ENCODE measurements around the gene SLC17A7. TPM values are rescaled to one million over a fixed set of nuclear protein-coding genes. Genes with fewer than 3 reads are reported as not detected.

The SLC17A7 gene
- total RNA-seq, 1 donor from 2014 or later: 15.4 TPM

DNA sequence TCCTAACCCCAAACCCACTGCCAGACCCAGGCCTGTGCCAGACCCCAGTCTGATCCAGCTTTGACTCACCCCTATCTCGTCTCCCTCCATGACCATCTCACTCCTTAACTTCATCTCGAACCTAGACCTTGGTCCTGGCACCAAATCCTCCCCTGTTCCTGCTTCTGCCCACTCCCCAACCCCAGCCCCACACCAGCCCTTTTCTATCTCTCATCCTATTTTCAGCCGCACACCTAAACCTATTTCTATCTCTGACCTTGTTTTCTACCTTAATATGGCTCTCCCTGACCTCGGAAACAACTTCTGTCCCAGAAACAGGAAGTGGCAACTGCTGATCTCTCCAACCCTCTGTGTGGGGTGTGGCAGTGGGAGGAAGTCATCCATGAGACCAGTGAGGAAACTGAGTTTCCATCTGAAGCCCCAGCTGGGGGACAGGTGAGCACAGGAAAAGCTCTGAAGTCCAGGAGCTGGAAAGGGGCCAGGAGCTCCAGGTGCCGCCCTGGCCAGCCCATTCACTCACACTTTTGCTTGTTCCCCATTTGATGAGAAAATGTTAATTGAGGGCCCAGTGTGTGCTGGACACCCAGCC lies 31.8 kb downstream of the SLC17A7 start:
- Histone ChIP-seq H3K4me3 (no peak overlapping the region), H3K4me1 (no peaks in the 10 kb centered on the region), H3K27ac (no peak overlapping the region), H3K36me3 (no peaks in the 10 kb centered on the region), H3K9me3 (no peaks in the 10 kb centered on the region), H3K27me3 (no peaks in the 10 kb centered on the region)
- no peak for DNase-seq (ENCODE audit: low spot score in 2 of 2)
- intact Hi-C loops (cut with DNase I): no loop called here
- TF ChIP-seq, protein P1, sequence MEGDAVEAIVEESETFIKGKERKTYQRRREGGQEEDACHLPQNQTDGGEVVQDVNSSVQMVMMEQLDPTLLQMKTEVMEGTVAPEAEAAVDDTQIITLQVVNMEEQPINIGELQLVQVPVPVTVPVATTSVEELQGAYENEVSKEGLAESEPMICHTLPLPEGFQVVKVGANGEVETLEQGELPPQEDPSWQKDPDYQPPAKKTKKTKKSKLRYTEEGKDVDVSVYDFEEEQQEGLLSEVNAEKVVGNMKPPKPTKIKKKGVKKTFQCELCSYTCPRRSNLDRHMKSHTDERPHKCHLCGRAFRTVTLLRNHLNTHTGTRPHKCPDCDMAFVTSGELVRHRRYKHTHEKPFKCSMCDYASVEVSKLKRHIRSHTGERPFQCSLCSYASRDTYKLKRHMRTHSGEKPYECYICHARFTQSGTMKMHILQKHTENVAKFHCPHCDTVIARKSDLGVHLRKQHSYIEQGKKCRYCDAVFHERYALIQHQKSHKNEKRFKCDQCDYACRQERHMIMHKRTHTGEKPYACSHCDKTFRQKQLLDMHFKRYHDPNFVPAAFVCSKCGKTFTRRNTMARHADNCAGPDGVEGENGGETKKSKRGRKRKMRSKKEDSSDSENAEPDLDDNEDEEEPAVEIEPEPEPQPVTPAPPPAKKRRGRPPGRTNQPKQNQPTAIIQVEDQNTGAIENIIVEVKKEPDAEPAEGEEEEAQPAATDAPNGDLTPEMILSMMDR (IDR thresholded peaks at IDR 0.05): no peak

DNA sequence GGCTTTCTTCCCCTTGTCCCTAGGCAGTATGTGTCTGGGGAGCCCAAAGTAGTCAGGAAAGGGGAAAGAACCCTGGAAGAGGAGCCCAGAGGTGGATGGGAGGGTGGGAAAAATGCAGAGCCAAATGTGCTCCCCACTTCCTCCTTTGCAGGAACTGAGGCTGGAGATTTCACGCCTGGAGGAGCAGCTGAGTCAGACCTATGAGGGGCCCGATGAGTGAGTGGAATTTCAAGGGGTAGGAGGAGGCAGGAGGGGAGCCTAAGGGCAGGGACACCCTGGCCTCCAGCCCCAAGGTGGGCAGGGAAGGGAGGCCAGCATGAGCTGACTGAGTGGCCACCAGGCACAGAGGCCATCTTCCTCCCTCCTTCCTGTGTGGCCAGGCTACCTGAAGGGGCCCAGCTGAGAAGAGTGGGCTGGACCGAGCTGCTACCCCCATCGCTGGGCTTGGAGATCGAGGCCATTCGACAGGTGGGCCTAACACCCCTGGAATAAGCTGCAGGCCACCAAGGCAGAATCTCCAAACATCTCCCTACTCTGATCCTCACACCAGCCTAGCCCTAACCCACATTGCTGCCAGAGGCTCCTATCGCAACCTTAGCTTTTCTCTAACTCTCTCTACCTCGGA lies 32.4 kb downstream of the SLC17A7 start:
- Histone ChIP-seq H3K9me3 (no peaks in the 10 kb centered on the region), H3K27ac (no peak overlapping the region), H3K27me3 (no peaks in the 10 kb centered on the region), H3K4me1 (no peaks in the 10 kb centered on the region), H3K36me3 (no peaks in the 10 kb centered on the region), H3K4me3 (no peak overlapping the region)
- TF ChIP-seq, protein P1 (IDR thresholded peaks at IDR 0.05): no peak
- intact Hi-C loops (cut with DNase I): no loop called here
- no peak for DNase-seq (ENCODE audit: low spot score in 2 of 2)

DNA sequence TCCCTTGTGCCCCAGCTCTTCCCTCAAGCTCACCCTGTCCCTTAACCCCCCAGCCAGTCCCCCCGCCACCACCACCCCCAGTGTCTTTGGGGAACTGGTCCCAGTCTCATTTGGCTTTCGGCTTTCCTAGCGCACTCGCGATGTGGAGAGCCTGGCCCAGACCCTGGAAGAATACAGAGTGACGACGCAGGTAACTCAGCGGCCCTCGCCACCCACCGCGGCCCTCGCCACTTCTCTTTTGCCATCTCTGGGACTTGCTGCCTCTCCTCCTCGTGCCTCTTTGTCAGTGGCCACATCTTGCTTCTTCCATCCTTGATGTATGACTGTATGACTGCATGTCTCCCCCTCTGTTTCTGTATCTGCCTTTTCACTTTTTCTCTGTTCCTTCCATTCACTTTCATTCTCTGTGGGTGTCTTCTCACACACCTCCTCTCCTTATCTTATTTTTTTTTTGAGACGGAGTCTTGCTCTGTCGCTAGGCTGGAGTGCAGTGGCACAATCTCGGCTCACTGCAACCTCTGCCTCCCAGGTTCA lies 33.8 kb downstream of the SLC17A7 start:
- no peak for DNase-seq (ENCODE audit: low spot score in 2 of 2)
- intact Hi-C loops (cut with DNase I): no loop called here
- Histone ChIP-seq H3K9me3 (no peaks in the 10 kb centered on the region), H3K4me1 (no peaks in the 10 kb centered on the region), H3K27me3 (no peaks in the 10 kb centered on the region), H3K36me3 (no peaks in the 10 kb centered on the region), H3K4me3 (no peak overlapping the region), H3K27ac (no peak overlapping the region)
- TF ChIP-seq, protein P1 (IDR thresholded peaks at IDR 0.05): no peak

- H3K36me3 ChIP-seq: no peaks in the 10 kb centered on the region
- intact Hi-C loops (cut with DNase I): no loop called here
- no peak overlapping the region for H3K4me3 ChIP-seq
- TF ChIP-seq, protein P1 (IDR thresholded peaks at IDR 0.05): no peak
- H3K27ac ChIP-seq: no peak overlapping the region
- no peaks in the 10 kb centered on the region for H3K9me3 ChIP-seq
- no peaks in the 10 kb centered on the region for H3K4me1 ChIP-seq
- no peak for DNase-seq (ENCODE audit: low spot score in 2 of 2)
- no peaks in the 10 kb centered on the region for H3K27me3 ChIP-seq
Observed at GRCh38 chr19:49407079-49407478, 34.2 kb downstream of the SLC17A7 start.

DNA sequence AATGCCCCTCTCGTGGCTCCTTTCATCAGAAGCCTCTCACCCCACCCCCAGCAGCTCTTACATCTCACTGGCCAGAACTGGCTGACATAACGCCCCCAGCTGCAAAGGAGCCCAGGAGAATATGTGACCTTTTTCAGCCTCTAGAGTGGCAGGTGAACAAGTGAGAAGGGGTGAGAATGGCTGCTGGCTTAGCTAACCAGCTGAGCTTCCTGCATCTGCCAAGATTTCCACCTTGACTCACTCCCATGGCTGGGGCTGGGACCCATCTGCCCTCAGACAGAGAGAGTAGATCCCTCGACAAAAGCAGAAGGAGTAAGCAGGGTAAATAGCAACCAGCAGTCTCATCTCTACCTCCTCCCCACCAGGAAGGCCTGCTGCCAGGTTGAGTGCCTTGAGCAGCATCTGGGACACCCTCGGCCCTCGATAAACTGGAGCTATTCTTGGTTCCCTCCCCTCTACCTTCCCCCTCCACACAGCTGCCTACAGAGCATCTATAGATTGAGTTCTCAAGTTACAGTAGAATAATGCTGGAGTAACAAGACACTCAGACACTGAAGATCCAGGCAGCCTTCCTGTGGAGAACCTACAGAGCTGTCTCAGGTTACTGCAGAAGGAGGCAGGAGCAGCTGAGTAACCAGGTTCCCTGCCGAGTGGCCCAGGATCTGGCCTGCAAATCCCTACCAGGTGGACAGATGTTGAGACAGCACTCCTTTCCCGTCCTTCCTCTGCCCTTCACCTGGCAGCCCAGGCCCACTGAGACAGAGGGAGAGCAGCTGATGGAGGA lies 37.7 kb downstream of the SLC17A7 start:
- H3K27me3 ChIP-seq: no peaks in the 10 kb centered on the region
- TF ChIP-seq, protein P1 (IDR thresholded peaks at IDR 0.05): no peak
- no peaks in the 10 kb centered on the region for H3K36me3 ChIP-seq
- no peaks in the 10 kb centered on the region for H3K4me1 ChIP-seq
- no peak for DNase-seq (ENCODE audit: low spot score in 2 of 2)
- no peak overlapping the region for H3K27ac ChIP-seq
- H3K4me3 ChIP-seq: no peak overlapping the region
- intact Hi-C loops (cut with DNase I): no loop called here
- H3K9me3 ChIP-seq: no peaks in the 10 kb centered on the region
